ENCODE results near the gene TCF19.
A peak's percentile ranks its signal among the peaks of the same experiment; 100 is the strongest.

TCF19 gene

GRCh38 chr6:31170987-31171671 is 12.7 kb downstream of the TCF19 start:
- DNase-seq (ENCODE audit: low spot score) (no peak), ATAC-seq (ENCODE audit: low read depth) (no peak)
- Histone ChIP-seq H3K27me3 (ENCODE audit: insufficient read depth, poor library complexity, severe bottlenecking) (no peaks in the 10 kb centered on the region), H3K4me3 (ENCODE audit: severe bottlenecking) (no peak overlapping the region), H3K36me3 (ENCODE audit: low read depth) (no peaks in the 10 kb centered on the region), H3K9me3 (ENCODE audit: severe bottlenecking) (no peaks in the 10 kb centered on the region), H3K27ac (ENCODE audit: poor library complexity, severe bottlenecking) (no peak overlapping the region), H3K4me1 (ENCODE audit: insufficient read depth, poor library complexity, severe bottlenecking) (no peaks in the 10 kb centered on the region)
- TF ChIP-seq CTCF (IDR thresholded peaks at IDR 0.05; ENCODE audit: poor library complexity, severe bottlenecking) = no peak

GRCh38 chr6:31171931-31172905 is 13.8 kb downstream of the TCF19 start:
- no peaks in the 10 kb centered on the region for H3K4me1 ChIP-seq (ENCODE audit: insufficient read depth, poor library complexity, severe bottlenecking)
- H3K36me3 ChIP-seq (ENCODE audit: low read depth) = no peaks in the 10 kb centered on the region
- no peak for DNase-seq (ENCODE audit: low spot score)
- 0 out of 3 replicates have a peak, but pooled peaks have one; percentile 17 for ATAC-seq (ENCODE audit: low read depth)
- no peaks in the 10 kb centered on the region for H3K9me3 ChIP-seq (ENCODE audit: severe bottlenecking)
- H3K27ac ChIP-seq (ENCODE audit: poor library complexity, severe bottlenecking) = no peak overlapping the region
- H3K4me3 ChIP-seq (ENCODE audit: severe bottlenecking) = no peak overlapping the region
- no peak for TF ChIP-seq CTCF (IDR thresholded peaks at IDR 0.05; ENCODE audit: poor library complexity, severe bottlenecking)
- H3K27me3 ChIP-seq (ENCODE audit: insufficient read depth, poor library complexity, severe bottlenecking) = no peaks in the 10 kb centered on the region

- no peak for TF ChIP-seq CTCF (IDR thresholded peaks at IDR 0.05; ENCODE audit: poor library complexity, severe bottlenecking)
- Histone ChIP-seq H3K4me3 (ENCODE audit: severe bottlenecking) (no peak overlapping the region), H3K9me3 (ENCODE audit: severe bottlenecking) (no peaks in the 10 kb centered on the region), H3K4me1 (ENCODE audit: insufficient read depth, poor library complexity, severe bottlenecking) (no peaks in the 10 kb centered on the region), H3K36me3 (ENCODE audit: low read depth) (no peaks in the 10 kb centered on the region), H3K27me3 (ENCODE audit: insufficient read depth, poor library complexity, severe bottlenecking) (no peaks in the 10 kb centered on the region), H3K27ac (ENCODE audit: poor library complexity, severe bottlenecking) (no peak overlapping the region)
- DNase-seq (ENCODE audit: low spot score) (no peak), ATAC-seq (ENCODE audit: low read depth) (no peak)
Observed at GRCh38 chr6:31172973-31173384, 14.6 kb downstream of the TCF19 start.

DNA sequence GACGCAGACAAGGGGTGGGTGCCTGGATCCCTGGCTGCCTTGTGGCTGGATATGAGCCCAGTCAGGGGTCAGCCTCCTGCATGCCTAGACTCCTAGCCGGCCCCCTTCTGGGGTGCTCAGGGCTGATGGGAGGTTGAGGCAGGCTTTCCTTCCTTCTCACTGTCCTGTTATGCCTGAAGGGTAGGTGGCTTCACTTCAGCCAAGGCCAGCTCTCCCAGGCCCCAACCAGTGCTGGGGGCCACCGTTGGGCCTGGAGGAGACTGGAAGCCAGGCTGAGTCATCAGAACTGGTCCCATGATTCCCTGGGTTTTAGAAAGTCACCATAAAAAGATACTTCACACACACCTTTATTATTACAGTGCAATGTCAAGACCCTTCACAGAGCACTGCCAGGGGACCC is 15.0 kb downstream of the TCF19 start:
- TF ChIP-seq CTCF (IDR thresholded peaks at IDR 0.05; ENCODE audit: poor library complexity, severe bottlenecking) = no peak
- Histone ChIP-seq H3K27me3 (ENCODE audit: insufficient read depth, poor library complexity, severe bottlenecking) (no peaks in the 10 kb centered on the region), H3K9me3 (ENCODE audit: severe bottlenecking) (no peaks in the 10 kb centered on the region), H3K4me3 (ENCODE audit: severe bottlenecking) (no peak overlapping the region), H3K36me3 (ENCODE audit: low read depth) (no peaks in the 10 kb centered on the region), H3K4me1 (ENCODE audit: insufficient read depth, poor library complexity, severe bottlenecking) (no peaks in the 10 kb centered on the region), H3K27ac (ENCODE audit: poor library complexity, severe bottlenecking) (no peak overlapping the region)
- DNase-seq (ENCODE audit: low spot score) = no peak
- ATAC-seq (ENCODE audit: low read depth) = no peak
